Duodenal mucosa (tissue), 2 donors: ENCODE measurements around the gene COL21A1.

Source experiments
- H3K27ac ChIP-seq: one replicate; pipeline ENCODE4 v1.7.0; 2013; ENCODE audit warnings: low read depth, low read length
- H3K27me3 ChIP-seq, 2 donors: one replicate each; pipeline ENCODE4 v1.7.0; 2013; ENCODE audit warnings: low read length in 2 of 2, control low read depth in 1 of 2; ENCODE audit not compliant: insufficient read depth in 2 of 2, control insufficient read depth in 1 of 2
- H3K36me3 ChIP-seq, 2 donors: one replicate each; pipeline ENCODE4 v1.7.0; 2013; ENCODE audit warnings: low read length in 2 of 2, control low read depth in 1 of 2; ENCODE audit not compliant: insufficient read depth in 2 of 2, control insufficient read depth in 1 of 2
- H3K4me1 ChIP-seq, 2 donors: one replicate each; pipeline ENCODE4 v1.7.0; 2013; ENCODE audit warnings: low read length in 2 of 2, control low read depth in 1 of 2; ENCODE audit not compliant: insufficient read depth in 2 of 2, control insufficient read depth in 1 of 2
- H3K4me3 ChIP-seq, 2 donors: one replicate each; pipeline ENCODE4 v1.7.0; 2013; ENCODE audit warnings: low read length in 2 of 2, low read depth in 1 of 2
- H3K9ac ChIP-seq, 2 donors: one replicate each; pipeline ENCODE4 v1.7.0; 2013; ENCODE audit warnings: low read length in 2 of 2, low read depth in 1 of 2
- H3K9me3 ChIP-seq, 2 donors: one replicate each; pipeline ENCODE4 v1.7.0; 2013; ENCODE audit warnings: low read length in 2 of 2, control low read depth in 1 of 2; ENCODE audit not compliant: control insufficient read depth in 1 of 2

COL21A1 gene

DNA sequence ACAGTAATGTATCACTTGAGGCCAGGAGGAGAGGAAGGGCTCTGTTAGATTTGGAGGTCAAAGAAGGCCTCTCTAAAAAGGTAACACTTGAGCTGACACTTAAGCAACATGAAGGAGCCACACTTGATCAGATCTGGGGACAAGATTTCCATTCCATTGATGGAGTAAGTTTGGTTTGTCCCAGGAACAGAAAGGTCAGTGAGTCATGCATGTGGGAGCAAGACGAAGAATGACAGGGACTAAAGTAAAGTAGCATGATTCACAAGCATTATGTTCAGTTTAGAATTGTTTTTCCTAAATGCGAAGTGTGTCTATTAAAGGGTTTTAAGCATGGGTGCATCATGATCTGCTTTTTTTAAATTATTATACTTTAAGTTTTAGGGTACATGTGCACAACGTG, 47.4 kb downstream of the COL21A1 start:
- no peak overlapping the region for H3K4me3 ChIP-seq
- H3K9me3 ChIP-seq: peaks cover 0 to 3% of the 10 kb centered on the region in 2 donors
- H3K9ac ChIP-seq: no peak overlapping the region
- no peaks in the 10 kb centered on the region for H3K4me1 ChIP-seq
- H3K27ac ChIP-seq: no peak overlapping the region
- H3K36me3 ChIP-seq: no peaks in the 10 kb centered on the region
- H3K27me3 ChIP-seq: no peaks in the 10 kb centered on the region

DNA sequence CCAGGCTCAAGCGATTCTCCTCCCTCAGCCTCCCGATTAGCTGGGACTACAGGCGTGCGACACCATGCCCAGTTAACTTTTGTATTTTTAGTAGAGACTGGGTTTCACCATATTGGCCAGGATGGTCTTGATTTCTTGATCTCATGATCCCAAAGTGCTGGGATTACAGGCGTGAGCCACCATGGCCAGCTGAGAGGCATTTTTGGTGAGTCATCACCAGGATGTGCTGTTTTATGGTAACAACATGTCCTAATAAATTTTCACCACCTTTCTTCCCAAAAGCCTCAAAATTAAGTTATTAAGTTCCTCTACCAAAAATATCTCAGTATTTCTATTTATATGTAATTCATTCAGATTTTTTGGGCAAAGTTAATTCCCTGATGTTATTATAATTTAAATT, 53.5 kb downstream of the COL21A1 start:
- H3K4me1 ChIP-seq: no peaks in the 10 kb centered on the region
- H3K9me3 ChIP-seq: peaks cover 0 to 3% of the 10 kb centered on the region in 2 donors
- no peaks in the 10 kb centered on the region for H3K36me3 ChIP-seq
- no peaks in the 10 kb centered on the region for H3K27me3 ChIP-seq
- H3K4me3 ChIP-seq: no peak overlapping the region
- no peak overlapping the region for H3K9ac ChIP-seq
- no peak overlapping the region for H3K27ac ChIP-seq

DNA sequence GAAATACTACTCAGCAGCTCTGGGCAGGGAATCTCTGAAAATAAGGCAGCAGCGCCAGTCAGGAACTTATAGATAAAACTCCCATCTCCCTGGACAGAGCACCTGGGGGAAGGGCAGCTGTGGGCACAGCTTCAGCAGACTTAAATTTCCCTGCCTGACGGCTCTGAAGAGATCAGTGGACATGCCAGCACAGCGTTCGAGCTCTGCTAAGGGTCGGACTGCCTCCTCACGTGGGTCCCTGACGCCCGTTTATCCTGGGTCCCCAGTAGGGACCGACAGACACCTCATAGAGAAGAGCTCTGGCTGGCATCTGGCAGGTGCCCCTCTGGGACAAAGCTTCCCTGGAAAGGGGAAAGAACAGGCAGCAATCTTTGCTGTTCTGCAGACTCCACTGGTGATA, 59.0 kb downstream of the COL21A1 start:
- Histone ChIP-seq H3K4me1 (no peaks in the 10 kb centered on the region), H3K36me3 (no peaks in the 10 kb centered on the region), H3K27ac (no peak overlapping the region), H3K9me3 (no peaks in the 10 kb centered on the region), H3K9ac (no peak overlapping the region), H3K27me3 (no peaks in the 10 kb centered on the region), H3K4me3 (no peak overlapping the region)

DNA sequence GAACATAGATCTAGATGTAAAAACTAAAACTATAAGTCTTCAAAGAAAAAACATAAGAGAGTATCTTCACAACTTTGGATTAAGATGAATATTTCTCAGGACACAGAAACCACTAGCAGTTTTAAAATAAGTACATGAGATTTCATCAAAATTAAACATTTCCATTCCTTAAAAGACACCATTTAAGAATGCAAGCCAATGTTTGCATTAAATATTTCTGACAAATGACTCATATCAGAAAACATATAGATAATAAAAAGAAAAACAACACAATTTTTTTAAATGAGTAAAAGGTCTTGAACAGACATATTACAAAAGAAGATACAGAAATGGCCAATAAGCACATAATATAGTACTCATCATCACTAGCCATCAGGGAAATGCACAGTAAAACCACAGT, 59.7 kb downstream of the COL21A1 start:
- no peaks in the 10 kb centered on the region for H3K36me3 ChIP-seq
- H3K4me3 ChIP-seq: no peak overlapping the region
- H3K9ac ChIP-seq: no peak overlapping the region
- no peaks in the 10 kb centered on the region for H3K4me1 ChIP-seq
- H3K27ac ChIP-seq: no peak overlapping the region
- H3K27me3 ChIP-seq: no peaks in the 10 kb centered on the region
- H3K9me3 ChIP-seq: no peaks in the 10 kb centered on the region

DNA sequence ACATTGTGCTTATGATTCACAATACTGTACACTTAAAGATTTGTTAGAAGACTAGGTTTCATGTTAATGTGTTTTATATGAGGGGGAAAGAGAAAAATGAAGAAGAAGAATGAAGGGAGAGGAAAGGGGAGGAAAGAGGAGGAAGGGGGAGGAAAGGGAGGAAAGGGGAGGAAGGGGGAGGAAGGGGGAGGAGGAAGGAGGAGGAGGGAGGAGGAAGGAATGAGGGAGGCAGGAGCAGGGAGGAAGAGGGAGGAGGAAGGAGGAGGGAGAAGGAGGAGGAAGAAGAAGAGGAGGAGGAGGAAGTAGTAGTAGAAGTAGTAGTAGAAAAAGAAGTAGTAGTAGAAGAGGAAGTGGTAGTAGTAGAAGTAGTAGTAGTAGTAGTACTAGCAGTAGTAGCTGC, 70.6 kb downstream of the COL21A1 start:
- no peak overlapping the region for H3K4me3 ChIP-seq
- H3K9me3 ChIP-seq: peaks cover 10 to 18% of the 10 kb centered on the region in 2 donors
- H3K27ac ChIP-seq: no peak overlapping the region
- H3K4me1 ChIP-seq: no peaks in the 10 kb centered on the region
- H3K9ac ChIP-seq: no peak overlapping the region
- no peaks in the 10 kb centered on the region for H3K27me3 ChIP-seq
- H3K36me3 ChIP-seq: no peaks in the 10 kb centered on the region

DNA sequence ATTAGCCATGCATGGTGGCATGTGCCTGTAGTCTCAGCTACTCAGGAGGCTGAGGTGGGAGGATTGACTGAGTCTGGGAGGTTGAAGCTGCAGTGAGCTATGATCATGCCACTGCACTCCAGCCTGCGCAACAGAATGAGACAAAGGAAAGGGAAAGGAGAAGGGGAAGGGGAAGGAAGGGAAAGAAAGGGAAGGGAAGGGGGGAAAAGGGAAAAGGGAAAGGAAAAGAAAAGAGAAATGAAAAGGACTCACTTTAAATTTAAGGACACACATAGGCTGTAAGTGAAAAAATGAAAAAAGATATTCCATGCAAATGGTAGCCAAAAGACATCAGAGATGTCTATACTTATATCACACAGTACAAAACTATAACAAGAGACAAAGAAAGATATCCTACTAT, 74.2 kb downstream of the COL21A1 start:
- Histone ChIP-seq H3K9me3 (peaks cover 11 to 19% of the 10 kb centered on the region in 2 donors), H3K9ac (no peak overlapping the region), H3K27me3 (no peaks in the 10 kb centered on the region), H3K27ac (no peak overlapping the region), H3K4me3 (no peak overlapping the region), H3K36me3 (no peaks in the 10 kb centered on the region), H3K4me1 (no peaks in the 10 kb centered on the region)

DNA sequence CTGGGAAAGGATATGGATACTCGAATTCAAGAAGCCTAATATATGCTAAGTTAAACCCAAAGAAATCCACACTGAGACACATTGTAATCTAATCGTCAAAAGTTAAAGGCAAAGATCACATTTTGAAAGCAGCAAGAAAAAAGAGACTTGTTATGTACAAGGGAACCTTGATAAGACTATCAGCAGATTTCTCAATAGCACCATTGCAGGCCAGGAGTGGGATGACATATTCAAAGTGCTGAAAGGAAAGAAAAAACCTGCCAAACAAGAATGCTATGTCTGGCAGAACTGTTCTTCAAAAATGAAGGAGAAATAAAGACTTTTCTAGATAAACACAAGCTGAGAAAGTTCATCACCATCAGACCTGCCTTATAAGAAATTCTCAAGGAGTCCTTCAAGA, 75.2 kb downstream of the COL21A1 start:
- H3K27ac ChIP-seq: no peak overlapping the region
- H3K4me1 ChIP-seq: no peaks in the 10 kb centered on the region
- H3K9me3 ChIP-seq: peaks cover 11 to 19% of the 10 kb centered on the region in 2 donors
- no peak overlapping the region for H3K4me3 ChIP-seq
- no peak overlapping the region for H3K9ac ChIP-seq
- no peaks in the 10 kb centered on the region for H3K36me3 ChIP-seq
- H3K27me3 ChIP-seq: no peaks in the 10 kb centered on the region

DNA sequence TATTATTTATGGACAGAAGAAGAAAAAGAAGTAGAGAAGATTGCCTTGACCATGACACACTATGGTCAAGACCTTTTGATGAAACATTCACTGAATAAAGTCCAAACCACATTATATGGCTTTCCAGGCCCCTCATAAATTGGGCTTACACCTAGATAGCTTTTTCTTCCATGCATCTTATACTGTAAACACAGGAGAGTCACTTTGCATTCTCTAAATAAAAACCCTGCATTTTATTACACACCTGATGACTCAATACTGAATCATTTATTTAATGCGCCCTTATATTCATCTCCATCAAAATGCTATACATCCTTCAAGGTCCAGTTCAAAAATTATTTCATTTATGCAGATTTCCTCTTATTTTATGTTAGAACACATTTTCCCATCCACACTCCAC, 78.0 kb downstream of the COL21A1 start:
- Histone ChIP-seq H3K36me3 (no peaks in the 10 kb centered on the region), H3K9ac (no peak overlapping the region), H3K27ac (no peak overlapping the region), H3K9me3 (peaks cover 7 to 15% of the 10 kb centered on the region in 2 donors), H3K27me3 (no peaks in the 10 kb centered on the region), H3K4me3 (no peak overlapping the region), H3K4me1 (no peaks in the 10 kb centered on the region)

GRCh38 chr6:56168596-56168995, 78.8 kb downstream of the COL21A1 start:
- Histone ChIP-seq H3K27me3 (no peaks in the 10 kb centered on the region), H3K9ac (no peak overlapping the region), H3K27ac (no peak overlapping the region), H3K4me1 (no peaks in the 10 kb centered on the region), H3K4me3 (no peak overlapping the region), H3K36me3 (no peaks in the 10 kb centered on the region), H3K9me3 (peaks cover 7 to 14% of the 10 kb centered on the region in 2 donors)

DNA sequence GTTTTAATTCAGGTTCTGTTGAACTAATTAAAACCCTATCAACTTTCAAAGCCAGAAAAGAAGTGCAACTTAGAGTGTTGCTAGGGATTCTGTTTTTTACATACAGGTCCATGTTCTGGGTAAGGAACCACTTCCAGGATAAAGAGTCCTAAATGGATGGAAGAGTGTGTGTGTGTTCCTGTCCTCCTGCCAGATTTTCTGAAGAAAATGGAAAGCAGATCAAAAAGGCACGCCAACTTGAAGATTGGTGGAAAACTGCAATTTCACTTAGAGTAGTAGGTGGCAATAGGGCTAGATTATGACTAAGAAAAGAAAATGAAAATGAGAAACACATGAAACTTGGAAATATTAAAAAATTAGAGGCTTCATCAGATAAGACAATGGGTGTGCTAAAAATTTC, 85.3 kb downstream of the COL21A1 start:
- Histone ChIP-seq H3K27ac (no peak overlapping the region), H3K4me3 (no peak overlapping the region), H3K9ac (no peak overlapping the region), H3K4me1 (no peaks in the 10 kb centered on the region), H3K27me3 (no peaks in the 10 kb centered on the region), H3K9me3 (no peaks in the 10 kb centered on the region), H3K36me3 (no peaks in the 10 kb centered on the region)

DNA sequence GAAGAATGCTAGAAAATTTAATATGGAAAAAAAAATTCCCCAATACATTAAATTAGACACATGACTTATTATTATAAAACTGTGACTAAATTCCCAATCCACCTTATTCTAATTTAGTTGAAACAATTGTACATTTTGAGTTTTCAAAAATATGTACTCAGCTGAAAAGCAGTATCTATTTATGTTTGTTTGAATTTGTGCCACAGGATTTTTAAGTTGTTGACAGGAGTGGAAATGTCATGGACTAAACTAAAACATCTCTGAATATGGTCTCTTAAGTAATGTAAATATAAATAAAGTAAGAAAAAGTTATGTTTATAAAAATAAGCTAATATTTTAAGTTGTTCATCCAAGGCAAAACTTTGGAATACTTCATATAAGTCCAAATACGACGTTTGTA, 86.9 kb downstream of the COL21A1 start:
- Histone ChIP-seq H3K4me1 (no peaks in the 10 kb centered on the region), H3K36me3 (no peaks in the 10 kb centered on the region), H3K9ac (no peak overlapping the region), H3K4me3 (no peak overlapping the region), H3K9me3 (no peaks in the 10 kb centered on the region), H3K27ac (no peak overlapping the region), H3K27me3 (no peaks in the 10 kb centered on the region)
